HG03432 (cell line): ENCODE data around the gene IFT80.
A peak's percentile ranks its signal among the peaks of the same experiment; 100 is the strongest.
"Not testable (repeated sequence)": the region's sequence is repeated elsewhere in the genome, so short reads cannot be mapped to it uniquely, and the experiment has no call there.

Source experiments
- ATAC-seq: cut with Tn5 transposase; IDR thresholded peaks from one replicate; pipeline ENCODE4 v1.9.1; 2021; ENCODE audit warnings: mild to moderate bottlenecking, moderate library complexity; ENCODE audit not compliant: unreplicated experiment

The IFT80 gene

DNA sequence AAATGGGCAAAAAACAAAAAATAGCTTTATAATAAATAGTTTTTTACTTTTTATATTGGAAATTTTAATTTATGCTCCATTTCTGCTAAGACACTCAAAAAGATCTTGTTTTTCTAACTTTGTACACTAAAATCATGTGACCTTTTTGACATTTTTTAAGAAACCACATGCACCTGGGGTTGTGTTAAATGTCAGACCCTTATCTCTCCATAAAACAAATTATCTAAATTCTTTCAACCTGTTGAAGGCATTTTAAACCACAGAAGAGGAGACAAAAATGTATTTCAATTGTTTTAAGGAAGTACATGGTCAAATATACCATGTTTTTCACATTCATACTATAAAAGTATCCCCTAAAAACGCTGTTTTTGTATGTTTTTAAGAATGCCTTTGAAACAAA, 29.2 kb downstream of the IFT80 start:
- ATAC-seq: no peak

DNA sequence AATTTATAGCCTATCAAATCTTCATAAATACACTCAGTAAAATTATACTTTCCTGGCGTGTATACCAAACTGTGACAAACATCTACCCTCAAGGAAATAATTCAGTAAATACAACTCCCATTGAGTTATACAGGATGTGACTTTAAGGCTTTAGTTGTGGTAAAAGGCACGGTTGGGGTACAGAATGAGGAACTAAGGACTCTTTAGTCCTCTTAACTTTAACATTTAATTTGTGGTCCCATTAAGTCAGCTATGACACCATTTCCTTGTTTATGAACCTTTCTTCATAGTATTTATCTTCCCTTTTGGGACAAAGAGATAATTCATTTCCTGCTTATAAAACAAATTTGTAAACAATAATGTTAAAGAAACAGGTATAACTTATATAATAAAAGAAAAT, 30.2 kb downstream of the IFT80 start:
- ATAC-seq: peak; percentile 67

DNA sequence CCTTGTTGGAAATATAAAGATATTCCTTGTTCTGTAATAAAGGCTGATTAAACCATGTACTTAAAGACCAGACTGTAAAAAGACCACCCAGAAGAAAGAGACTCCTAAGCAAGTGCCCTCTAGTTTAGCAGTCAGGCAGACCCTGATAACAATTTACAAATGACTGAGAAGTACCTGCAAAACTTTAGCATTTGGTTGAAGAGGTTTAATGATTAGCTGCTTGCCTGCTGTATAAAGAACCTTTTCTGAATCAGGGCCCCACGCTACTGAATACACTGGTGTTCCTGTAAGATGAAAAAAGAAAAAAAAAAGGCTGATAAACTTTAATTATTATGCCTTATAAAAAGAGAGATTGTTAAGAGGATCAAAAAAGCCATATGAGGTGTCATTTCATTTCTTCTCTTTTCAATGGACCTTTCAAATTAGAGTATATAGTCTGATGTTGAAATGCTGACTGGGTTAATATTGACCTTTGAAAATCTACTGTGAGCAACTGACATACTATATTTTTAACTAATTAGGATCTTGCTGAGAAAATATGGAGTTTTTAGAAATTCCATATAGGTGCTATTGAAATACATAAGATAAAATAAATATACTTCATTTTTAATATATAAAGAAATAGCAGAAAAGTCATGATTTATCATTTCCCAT, 33.0 kb downstream of the IFT80 start:
- no peak for ATAC-seq

DNA sequence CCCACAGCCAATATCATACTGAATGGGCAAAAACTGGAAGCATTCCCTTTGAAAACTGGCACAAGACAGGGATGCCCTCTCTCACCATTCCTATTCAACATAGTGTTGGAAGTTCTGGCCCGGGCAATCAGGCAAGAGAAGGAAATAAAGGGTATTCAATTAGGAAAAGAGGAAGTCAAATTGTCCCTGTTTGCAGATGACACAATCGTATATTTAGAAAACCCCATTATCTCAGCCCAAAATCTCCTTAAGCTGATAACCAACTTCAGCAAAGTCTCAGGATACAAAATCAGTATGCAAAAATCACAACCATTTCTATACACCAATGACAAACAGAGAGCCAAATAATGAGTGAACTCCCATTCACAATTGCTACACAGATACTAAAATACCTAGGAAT, 36.1 kb downstream of the IFT80 start:
- not testable (repeated sequence) for ATAC-seq

DNA sequence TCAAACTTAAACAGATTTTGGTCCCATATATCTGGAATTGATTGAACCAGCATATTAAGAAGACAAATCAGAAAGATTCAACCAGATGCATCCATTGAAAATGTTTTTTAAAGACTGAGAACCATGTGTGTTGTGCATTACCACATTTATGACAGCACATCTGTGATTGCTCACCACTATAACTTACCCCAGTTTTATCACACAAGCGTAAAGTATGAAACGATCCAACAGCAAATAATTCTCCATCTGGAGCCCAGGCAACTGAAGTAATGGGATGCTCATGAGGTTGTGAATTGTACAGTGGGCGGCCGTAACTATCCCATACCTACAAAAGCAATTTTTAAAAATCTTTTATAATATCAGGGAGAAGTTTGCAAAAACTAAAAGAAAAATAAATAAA, 43.2 kb downstream of the IFT80 start:
- no peak for ATAC-seq

DNA sequence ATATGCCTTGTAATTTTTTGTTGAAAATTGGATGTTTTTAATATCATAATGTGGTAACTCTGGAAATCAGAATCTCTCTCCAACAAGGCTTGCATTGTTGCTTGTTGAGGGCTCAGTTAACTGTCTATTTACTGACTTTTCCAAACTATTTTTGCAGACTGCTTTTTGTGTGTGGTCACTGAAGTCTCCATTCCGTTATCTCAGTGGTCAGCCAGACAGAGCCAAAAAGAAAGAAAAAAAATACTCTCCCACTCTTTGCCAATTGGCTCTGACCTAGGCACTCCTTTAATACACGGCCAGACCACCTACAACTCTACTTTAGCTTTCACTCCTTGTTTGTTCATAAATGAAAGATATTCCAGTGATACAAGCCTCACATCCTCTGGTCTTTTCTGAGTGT, 52.5 kb downstream of the IFT80 start:
- ATAC-seq: no peak

DNA sequence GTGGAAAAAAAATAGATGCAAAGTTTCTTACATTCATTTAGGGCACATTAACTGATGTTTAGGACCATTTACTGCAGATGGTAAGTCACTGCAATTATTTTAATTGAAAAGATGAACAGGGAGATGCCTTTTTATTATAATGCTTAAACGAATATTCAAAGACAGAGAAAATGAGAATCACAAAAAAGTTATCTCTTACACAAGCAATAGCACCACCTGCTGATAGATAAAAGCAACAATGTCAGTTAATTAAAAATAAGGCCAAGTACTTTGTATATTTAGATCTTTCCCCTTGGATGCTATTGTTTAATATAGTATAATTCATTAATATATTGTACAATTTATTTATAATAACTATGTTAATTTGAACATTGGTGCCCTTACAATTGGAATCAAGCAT, 55.9 kb downstream of the IFT80 start:
- no peak for ATAC-seq

DNA sequence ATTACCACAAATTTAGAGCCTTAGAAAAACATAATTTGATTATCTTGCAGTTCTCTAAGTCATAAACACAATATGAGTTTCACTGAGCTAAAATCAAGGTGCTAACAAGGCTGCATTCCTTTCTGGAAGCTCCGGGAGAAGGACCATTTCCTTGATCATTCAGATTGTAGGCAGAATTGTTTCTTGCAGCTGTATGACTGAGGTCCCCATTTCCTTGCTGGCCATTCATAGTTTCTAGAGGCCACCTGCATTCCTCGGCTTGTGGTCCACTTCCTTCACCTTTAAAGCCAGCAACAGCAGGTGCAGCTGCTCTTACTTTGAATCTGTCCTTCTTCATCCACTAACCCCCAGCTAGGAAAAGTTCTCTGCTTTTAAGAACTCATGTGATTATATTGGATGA, 58.7 kb downstream of the IFT80 start:
- ATAC-seq: no peak

DNA sequence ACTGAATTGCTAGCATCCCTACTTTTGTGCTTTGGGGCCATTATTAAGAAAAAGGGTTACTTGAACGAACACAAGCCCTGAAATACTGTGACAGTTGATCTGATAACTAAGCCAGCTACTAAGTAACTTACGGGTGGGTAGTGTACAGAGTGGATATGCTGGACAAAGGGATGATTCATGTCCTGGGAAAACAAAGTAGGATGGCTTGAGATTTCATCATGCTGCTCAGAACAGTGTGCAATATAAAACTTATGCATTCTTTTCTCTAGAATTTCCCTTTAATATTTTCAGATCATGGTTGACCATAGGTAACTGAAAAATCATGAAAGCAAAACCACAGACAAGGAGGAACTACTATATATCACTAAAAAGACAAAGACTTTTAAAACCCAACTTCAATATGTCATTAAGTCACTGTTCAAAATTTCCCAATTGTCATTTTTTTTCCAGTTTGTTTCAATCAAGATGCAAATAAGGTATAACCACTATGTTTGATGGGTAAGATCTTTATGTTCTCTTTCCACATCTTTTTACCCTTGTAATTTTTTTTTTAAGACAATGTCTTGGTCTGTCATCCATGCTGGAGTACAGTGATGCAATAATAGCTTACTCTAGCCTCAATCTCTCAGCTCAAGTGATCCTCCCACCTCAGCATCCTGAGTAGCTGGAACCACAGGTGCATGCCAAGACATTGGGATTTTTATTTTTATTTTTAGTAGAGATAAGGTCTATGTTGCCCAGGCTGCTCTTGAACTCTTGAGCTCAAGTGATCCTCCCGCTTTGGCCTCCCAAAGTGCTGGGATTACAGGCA, 67.7 kb downstream of the IFT80 start:
- ATAC-seq: no peak

DNA sequence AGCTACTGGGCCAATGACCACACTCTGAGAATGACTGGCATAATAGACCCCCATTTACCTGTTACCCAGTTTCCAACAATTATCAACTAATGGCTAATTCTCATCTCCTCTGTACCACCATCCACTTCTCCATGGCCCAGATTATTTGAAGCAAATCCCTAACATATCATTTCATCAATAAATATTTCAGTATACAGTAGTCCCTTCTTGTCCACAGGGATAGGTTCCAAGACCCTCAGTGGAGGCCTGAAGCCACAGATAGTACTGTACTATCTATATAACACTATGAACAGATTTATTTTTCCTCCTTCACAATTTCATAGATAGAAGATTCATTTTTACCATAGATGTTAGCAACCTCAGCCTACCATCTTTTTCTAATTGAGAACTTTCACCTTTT, 68.3 kb downstream of the IFT80 start:
- no peak for ATAC-seq

DNA sequence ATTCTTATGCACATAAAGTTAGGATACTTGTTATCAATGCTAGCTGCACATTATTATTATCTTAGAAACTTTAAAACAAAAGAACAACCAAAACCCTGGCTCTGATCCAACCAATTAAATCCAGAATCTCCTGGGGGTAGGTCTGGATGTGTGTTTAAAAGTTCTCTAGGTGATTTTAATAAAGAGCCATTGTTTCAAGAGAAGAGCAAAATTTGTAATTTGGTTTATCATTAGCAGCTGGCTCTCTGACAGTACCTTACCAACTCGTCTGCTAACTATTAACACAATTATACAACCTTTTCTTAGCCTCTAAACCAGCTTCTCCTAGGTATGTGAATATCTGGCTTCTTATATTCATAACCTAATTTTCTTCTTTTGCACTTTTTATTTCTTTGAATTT, 68.9 kb downstream of the IFT80 start:
- no peak for ATAC-seq

DNA sequence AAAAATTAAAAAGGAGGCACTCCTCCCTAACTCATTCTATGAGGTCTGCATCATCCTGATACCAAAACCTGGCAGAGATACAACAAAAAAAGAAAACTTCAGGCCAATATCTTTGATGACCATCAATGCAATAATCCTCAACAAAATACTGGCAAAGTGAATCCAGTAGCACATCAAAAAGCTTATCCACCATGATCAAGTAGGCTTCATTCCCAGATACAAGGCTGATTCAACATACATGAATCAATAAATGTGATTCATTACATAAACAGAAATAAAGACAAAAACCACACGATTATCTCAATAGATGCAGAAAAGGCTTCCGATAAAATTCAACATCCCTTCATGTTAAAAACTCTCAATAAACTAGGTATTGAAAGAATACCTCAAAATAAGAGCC, 72.7 kb downstream of the IFT80 start:
- not testable (repeated sequence) for ATAC-seq

DNA sequence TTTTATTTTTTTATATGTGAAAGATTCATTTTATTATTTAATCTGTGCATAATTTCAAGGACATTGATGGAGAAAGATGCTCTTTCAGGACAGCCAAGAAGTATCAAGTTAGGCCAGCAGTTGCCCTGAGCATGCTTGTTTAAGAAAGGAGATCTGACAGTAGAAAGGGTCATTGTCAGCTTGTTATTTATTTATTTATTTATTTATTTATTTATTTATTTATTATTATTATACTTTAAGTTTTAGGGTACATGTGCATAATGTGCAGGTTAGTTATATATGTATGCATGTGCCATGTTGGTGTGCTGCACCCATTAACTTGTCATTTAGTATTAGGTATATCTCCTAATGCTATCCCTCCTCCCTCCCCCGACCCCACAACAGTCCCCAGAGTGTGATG, 77.2 kb downstream of the IFT80 start:
- ATAC-seq: not testable (repeated sequence)

DNA sequence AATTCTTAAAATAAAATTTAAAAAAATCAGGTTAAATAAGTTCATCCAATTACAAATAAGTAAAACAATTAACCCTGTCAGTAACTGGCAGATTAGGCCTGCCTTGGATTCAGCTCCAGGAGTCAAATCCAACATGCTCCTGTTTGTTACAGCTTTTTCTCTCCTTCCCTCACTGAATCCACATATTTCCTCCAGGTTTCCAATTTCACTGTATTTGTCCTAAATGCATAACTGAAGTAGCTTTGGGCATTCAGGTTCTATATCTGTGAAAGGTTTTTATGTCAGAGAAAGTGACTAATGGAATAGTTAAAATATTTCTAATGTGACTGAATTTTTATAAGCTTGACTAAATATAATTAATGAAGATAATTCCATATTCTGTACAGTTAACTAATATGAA, 79.7 kb downstream of the IFT80 start:
- no peak for ATAC-seq

DNA sequence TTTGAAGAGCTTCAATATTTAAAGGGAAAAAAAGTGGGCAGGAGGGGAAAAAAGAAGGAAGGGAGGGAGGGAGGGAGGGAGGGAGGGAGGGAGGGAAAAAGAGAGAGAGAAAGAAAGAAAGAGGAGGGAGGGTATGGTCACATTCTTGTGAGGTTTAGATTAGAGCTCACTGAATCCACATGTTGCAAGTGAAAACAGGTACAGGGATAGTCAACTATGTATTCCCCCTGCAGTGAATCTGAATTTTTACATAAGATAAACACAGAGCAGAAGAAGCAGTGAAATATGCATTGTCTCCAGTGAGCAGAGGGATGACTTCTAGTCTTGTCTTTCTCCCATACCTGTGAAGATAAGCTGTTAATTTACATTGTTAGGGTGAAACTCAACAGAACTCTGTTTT, 84.0 kb downstream of the IFT80 start:
- no peak for ATAC-seq

DNA sequence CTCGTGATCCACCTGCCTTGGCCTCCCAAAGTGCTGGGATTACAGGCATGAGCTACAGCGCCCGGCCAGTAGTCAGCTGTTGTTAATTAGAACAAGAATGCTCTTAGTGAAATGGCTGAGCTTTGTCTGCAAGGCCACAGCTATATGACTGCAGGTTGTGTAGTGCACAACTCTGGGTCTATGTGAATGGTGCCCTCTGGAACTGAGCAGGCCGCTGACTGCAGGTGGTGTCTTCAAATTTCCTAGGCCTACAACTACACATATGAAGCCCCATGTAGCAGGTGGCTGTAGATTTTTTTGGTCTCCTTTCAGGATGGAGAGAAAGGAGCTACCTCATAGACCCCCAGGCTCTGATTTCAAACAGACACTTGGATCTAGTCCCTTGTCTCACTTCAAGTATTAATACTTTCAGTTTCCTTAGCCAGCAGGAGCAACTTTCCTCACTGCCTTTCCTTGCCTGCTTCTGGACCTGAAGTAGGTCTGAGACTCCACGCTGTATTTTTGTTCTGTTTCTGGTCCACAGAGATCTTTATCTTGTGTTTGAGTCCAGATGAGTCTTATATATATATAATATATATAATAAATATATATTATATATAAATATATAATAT, 86.9 kb downstream of the IFT80 start:
- ATAC-seq: no peak

DNA sequence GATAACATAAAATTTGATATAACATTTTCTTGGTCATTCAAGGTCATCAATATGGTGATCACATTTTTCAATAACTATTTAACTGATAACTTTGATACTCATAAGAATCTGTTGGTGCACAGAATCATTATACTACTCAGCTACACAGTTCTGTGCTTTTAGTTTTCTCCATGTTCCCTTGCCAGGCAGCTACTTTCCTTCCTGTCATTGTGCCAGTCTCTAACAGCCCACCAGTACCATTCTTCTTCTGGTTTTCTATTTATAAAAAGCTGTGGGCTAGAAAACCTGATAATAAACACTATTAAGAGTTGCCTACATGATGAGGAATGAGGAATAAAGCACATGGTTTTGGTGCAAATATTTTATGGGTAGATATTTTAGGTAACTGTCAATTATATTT, 96.2 kb downstream of the IFT80 start:
- ATAC-seq: no peak

DNA sequence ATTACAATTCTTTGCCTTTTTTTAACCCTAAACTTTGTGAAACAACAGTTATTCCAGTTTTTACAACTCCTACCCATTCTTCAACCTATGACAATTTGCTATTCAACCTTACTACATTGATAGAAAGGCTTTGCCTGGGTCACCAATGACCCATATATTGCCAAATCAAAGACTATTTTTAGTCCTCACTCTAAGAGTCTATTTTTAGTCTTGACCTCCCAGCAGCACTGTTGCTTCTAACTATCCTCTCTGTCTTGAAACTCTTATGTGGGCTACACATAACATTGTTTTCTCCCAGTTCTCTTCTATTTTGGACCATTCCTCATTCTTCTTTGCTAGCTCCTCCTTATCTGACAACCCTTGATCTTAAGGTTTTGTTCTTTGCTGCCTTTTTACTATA, 102.4 kb downstream of the IFT80 start:
- ATAC-seq: no peak

DNA sequence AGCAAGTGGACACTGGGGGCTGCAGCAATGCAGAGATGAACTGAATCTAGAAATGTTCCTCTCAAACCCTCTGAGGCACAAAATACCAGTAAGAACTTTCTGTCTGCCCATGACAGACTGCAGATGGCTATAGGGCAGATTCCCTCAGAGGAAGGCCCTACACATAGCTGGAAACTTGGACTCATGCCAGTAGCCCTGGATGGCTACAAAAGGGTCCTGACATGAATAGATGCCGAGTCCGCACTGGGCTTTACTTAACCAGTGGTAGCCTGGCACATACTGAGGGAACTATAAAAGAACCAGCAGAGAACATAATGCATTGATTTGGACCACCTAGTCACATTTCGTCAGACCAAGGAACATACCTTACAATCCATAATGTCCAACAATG, 107.1 kb downstream of the IFT80 start:
- no peak for ATAC-seq

DNA sequence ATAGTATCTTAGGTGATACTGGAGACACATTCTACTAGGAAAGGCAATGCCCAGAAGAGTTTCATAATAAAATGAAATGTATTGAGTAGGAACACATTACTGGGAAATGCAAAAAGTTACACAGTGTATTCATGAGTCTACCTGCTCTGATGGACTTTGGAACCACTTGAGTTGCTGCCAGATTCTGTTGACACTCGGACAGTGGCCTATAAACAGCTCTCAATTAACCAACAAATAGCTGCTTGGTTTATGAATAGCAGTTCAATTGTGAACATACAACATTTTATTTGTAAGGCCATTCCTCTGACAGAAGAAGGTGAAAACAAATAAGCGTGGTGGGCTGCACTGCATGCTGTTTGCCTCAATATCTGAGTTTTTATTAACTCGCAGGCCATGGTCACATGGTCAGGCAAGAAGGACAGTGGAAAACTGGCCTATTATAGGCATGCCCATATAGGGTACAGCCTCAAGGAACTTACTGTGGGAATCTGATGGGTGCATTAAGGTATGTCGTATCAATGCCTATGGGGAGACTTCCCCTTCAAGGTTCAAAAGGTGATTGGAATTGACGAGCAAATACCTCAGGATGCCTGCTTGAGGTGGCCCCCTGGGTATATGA, 107.6 kb downstream of the IFT80 start:
- ATAC-seq: no peak

DNA sequence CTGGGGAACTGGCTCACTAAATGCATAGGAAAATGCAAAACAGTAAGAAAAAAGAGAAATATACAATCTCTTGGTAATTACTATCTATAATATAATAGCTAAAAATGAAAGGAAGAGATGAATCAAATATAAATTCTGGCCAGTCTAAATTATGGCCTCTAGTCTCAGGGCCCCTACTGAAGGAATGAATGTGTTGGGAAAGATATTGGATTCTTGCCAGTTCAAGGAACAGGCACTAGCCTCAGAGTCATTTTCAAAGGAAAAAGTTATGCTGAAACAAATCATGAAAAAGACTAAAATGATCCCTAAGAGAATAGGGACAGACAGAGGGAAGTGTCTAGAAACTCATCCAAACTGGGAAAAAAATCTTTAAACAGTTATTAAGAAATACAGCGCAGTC, 111.4 kb downstream of the IFT80 start:
- no peak for ATAC-seq

DNA sequence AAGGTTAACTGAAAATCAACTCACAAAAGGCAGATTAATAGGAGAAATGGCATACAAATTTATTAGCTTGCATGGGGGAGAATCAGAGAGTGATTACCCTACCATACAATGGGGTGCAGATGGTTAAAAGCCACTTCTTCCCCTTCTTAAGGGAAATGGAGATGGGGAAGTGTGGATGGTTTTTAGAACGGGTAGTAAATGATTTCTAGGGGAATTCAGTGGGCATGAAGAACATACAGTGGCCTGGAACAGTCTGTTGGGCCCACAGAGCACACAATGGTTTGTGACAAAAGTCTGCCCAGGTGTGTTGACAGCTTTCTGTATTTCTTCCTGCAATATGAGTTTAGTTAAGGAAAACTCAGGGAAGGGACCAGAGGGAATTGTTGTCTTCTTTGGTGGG, 112.8 kb downstream of the IFT80 start:
- no peak for ATAC-seq
